Stimulated activated CD8-positive, alpha-beta memory T cell treated with anti-CD3 and anti-CD28 coated beads, Interleukin-7, amount 100 ng/mL, for 4 hours (primary cell): ENCODE results near the gene POLQ.
"Not testable (repeated sequence)": the region's sequence is repeated elsewhere in the genome, so short reads cannot be mapped to it uniquely, and the experiment has no call there.

Experiments used
- DNase-seq, 2 donors: peaks; one replicate each; pipeline ENCODE4 v3.0.0-alpha.2; 2020; ENCODE audit warnings: low read depth in 2 of 2

Gene POLQ

GRCh38 chr3:121508389-121508788 is 37.4 kb downstream of the POLQ start:
- DNase-seq = no peak

- DNase-seq = no peak
Observed at GRCh38 chr3:121505256-121505655, 40.5 kb downstream of the POLQ start.

DNA sequence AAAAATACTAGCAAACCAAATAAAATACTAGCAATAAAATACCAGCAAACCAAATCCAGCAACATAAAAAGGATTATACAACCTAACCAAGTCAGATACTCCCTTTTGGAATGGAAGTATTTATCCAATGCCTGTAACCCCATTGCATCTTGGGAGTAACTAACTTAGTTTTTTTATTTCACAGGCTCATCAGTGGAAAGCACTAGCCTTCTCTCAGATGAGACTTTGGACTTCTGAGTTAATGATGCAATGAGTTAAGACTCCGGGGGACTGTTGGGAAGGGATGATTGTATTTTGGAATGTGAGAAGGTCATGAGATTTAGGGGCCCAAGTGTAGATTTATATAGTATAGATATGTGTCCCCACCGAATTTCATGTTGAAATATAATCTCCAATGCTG is 41.2 kb downstream of the POLQ start:
- DNase-seq = no peak

DNA sequence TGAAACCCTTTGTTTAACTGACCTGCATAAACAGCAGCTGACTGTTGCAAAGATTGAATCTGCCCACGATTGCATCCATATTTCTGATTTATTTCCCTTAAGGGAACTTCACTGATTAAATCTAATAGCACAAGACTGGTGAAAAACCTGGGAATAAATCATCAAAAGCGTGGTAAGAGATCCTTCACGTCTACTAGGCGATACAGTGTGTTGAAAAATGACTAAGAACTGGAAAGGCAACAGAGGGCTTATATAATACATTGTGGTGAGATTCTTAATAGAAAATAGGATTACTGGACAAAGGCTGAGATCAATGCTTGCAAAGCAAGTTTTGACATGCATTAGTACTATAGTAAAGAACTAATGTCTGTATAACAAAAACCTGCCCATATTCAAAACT is 49.0 kb downstream of the POLQ start:
- DNase-seq = no peak

GRCh38 chr3:121493431-121493830 is 52.4 kb downstream of the POLQ start:
- no peak for DNase-seq

DNA sequence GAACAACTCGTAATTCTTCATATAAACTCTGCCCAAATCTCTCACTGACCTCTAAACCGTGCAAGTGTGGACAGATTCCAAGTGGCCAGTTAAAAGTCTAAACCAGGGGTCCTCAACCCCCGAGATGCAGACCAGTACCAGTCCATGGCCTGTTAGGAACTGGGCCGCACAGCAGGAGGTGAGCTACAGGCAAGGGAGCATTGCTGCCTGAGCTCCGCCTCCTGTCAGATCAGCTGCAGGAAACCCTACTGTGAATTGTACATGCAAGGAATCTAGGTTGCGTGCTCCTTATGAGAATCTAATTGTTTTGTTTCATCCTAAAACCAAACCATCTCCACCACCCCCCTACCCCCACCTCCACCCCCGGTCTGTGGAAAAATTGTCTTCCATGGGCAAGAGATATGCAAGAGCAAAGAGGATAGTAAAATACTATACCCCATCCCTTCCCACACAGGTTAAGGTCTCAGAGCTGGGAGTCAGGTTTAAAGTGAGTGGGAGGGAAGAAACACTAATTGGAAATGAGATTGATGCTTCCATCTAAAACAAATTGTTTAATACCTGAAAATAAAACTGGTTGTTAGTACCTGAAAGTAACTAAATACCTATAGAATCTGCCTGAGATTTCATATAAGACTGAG is 54.0 kb downstream of the POLQ start:
- DNase-seq = no peak

- no peak for DNase-seq
Observed at GRCh38 chr3:121490161-121490560, 55.6 kb downstream of the POLQ start.

DNA sequence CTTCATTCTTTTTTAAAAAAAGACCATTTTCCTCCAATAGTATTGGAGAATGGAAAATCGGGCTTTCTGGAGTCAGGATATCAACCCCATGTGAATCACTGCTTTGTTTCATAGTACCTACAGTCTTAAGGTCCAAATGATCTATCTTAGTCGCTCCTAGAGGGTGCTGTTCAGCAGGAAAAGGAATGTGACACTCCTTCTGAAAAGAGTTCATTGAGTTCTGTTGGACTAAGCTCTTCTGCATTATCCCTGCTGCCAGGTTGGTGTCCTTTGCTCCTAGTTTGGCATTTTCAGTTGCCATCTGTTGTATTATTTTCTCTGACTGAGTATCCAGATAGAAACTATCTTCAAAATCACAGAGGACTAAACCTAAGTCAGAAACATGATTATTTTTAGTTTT is 57.2 kb downstream of the POLQ start:
- no peak for DNase-seq

GRCh38 chr3:121483290-121483689 is 62.5 kb downstream of the POLQ start:
- DNase-seq = no peak

DNA sequence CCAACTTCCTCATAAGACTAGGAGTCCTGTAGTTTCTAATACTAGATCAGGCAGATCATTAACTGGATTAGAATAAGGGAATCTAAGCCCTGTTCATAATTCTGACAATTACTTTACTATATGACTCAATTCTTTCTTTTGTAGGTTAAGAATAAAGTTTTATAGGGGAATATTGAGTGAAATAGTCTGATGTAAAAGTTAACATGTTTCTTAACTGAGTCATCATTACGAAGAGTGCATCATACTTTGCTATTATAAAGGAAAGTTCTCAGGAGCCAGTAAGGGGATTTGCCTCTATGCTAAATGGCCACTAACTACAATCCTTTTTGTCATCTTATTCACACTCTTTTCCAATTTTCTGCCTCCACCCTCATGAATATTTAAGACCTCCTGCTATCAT is 63.1 kb downstream of the POLQ start:
- DNase-seq = no peak

- DNase-seq = no peak
Observed at GRCh38 chr3:121481106-121481880, 64.5 kb downstream of the POLQ start.

DNA sequence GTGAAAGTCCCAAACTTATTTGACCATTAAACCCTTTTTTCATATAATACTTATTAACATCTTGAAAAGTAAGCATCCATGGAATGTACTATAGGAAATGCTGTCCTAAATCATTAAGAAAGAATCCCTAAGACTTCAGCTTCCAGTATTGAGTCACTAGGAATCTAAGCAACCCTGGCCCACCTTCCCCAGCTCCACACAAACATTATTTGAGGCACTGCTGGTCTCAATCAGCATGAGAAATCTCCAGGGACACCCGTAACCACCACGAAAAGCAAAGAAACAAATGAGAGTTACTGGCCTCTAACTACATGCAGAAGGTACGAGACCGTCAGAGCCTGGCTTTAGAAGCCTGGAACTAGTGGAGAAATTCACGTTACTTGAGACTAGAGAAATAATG is 68.2 kb downstream of the POLQ start:
- DNase-seq = no peak

DNA sequence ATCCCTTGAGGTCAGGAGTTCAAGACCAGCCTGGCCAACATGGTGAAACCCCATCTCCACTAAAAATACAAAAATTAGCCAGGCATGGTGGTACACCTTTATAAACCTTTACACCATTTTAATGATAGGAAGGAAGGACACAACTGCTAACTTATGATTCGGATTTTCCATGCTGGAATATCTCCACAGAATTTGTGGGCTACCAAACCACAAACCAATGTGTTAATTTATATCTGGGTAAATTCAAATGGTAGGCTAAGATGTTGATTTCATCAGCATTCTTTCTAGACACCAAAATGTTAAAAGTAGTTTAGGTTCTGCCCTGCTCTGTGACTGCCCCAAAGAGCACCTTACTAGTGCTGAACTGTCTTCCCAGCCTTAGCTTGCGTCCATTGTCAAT is 72.8 kb downstream of the POLQ start:
- DNase-seq = no peak

DNA sequence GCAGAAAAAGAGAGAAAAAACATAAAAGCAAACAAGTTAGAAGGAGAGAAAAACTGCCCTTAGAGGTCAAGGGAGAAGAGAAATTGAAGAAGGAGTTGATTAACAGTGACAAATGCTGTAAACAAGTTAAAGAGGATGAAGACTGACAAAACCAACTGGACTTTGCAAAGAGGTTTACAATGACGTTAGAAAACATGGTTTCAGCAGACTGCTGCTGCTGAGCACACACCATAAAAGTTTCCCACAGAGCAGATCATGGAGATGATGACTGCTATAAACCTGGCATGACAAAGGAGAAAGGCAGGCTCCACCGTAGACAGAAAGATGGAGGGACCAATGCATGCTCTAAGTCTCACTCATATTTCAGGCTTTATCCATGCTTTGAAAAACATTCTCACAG is 78.7 kb downstream of the POLQ start:
- no peak for DNase-seq

DNA sequence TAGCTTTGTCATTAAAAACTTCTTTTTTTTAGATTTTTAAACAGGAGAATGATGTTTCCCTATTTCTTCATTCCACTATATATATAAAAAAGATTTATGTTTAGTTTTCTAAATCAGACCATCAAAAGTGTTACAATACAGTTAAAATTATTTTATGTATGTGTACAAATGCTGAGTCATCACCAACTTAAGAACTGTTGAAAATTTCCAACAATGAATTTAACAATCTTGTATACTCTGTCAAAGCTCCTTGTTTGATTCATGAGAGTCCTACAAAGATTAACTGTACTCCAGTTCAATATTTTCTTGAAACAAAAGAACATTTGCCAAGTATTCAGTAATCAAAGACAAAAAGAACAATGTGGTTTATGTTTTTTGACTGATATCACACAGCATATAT is 82.0 kb downstream of the POLQ start:
- no peak for DNase-seq

GRCh38 chr3:121462565-121462964 is 83.2 kb downstream of the POLQ start:
- no peak for DNase-seq

GRCh38 chr3:121451752-121452151 is 94.0 kb downstream of the POLQ start:
- not testable (repeated sequence) for DNase-seq

DNA sequence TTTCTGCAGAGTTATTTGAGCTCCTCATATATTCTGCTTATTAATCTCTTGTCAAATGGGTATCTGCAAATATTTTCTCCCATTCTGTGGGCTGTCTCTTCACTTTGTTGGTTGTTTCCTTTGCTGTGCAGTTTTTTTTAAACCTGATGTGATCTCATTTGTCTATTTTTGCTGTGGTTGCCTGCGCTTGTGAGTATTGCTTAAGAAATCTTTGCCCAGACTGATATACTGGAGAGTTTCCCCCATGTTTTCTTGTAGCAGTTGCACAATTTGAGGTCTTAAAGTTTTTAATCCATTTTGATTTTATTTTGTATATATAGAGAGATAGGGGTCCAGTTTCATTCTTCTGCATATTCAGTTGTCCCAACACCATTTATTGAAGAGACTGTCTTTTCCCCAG is 102.3 kb downstream of the POLQ start:
- DNase-seq = no peak

GRCh38 chr3:121436641-121437040 is 109.1 kb downstream of the POLQ start:
- no peak for DNase-seq

- no peak for DNase-seq
Observed at GRCh38 chr3:121436074-121436473, 109.7 kb downstream of the POLQ start.

DNA sequence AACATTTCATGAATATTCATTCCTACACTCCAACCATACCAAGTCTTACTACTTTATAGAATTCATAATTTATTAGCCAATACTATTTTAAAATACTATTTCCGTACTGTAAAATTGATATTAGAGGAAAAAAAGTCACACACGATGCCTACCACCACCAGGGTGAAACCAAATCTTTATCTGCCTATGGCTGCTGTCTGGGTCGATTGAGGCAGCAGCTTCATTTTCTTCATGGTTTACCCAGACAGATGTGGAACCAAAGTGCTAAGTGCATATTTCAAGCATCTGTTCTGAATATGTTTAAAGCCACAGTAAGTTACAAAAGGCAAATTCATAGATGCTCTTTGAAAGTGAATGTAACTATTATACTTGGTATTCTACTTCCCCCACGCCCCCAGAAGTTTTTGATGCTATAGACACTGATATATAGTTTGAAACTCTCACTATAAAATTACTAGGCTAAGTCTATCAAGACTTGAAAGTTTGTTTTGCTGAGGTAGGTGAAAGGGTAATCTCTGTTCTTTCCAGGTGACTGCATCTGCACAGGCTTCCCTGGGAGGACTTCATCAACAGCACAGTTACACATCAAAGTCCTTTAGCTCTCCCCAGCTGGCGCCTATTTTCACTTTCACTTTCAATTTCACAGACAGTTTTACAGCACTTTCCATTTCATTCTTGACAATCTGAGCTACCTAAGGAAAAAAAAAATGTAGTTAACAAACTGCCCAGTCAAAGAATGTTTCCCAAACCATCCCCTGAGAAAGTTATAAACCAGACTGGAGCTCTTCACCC is 113.9 kb downstream of the POLQ start:
- DNase-seq = peak; percentile 20 to 45

DNA sequence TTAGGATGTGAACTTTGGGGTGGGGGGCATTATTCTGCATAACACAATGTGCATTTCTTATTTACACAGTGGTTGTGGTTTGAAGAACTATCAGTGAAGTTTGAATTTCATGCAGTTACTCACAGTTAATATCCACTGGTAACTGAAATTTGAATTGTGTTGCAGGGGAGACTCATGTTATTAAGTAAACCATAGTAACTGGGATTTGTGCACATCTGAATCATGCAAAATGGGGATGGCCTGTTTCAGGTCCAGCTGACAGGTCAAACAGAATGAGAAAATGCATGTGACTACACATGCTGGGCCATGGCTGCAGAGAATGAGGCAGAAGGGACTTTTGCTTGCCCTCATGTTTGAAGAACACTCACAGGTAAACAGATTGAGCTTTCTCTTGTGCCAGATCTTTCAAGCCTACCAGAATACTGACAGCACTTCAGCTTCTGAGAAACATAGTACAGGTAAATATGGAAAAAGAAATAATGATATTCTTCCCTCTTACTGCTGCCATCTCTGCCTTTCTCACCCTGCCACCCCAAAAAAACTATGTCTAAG is 115.0 kb downstream of the POLQ start:
- DNase-seq = no peak

- DNase-seq = no peak
Observed at GRCh38 chr3:121424549-121424948, 121.2 kb downstream of the POLQ start.
